Natural killer cell (primary cell): ENCODE results near the gene RNF130. TPM values are rescaled to one million over a fixed set of nuclear protein-coding genes. Genes with fewer than 3 reads are reported as not detected.
"Not testable (repeated sequence)": the region's sequence is repeated elsewhere in the genome, so short reads cannot be mapped to it uniquely, and the experiment has no call there.

Experiments
- ATAC-seq, 3 donors: fragments of 150-1000 bp in 2 of 3; fragments of 200-7000 bp in 1 of 3; cut with Tn5 transposase; 1 replicate in 1 of 3; 2 replicates in 2 of 3; pipeline ENCODE4 v1.10.0; 2021; ENCODE audit warnings: mild to moderate bottlenecking in 2 of 3, moderate library complexity in 2 of 3
- DNase-seq, 2 donors: peaks; one replicate each; pipeline versions ENCODE4 v3.0.0 to v3.0.0-alpha.2; 2013 to 2021; ENCODE audit warnings: mixed read lengths in 1 of 2
- H3K27ac ChIP-seq: one replicate; pipeline ENCODE4 v1.5.1; 2013; ENCODE audit warnings: mild to moderate bottlenecking, low read length
- H3K27me3 ChIP-seq: one replicate; pipeline ENCODE4 v1.6.1; 2013; ENCODE audit warnings: low read length; ENCODE audit not compliant: control insufficient read depth, insufficient read depth
- H3K36me3 ChIP-seq: one replicate; pipeline ENCODE4 v1.6.1; 2013; ENCODE audit warnings: low read length; ENCODE audit not compliant: control insufficient read depth, insufficient read depth
- H3K4me1 ChIP-seq: one replicate; pipeline ENCODE4 v1.6.1; 2013; ENCODE audit warnings: low read length; ENCODE audit not compliant: control insufficient read depth, insufficient read depth
- H3K4me3 ChIP-seq: one replicate; pipeline ENCODE4 v1.5.1; 2013; ENCODE audit warnings: low read length
- H3K9me3 ChIP-seq: one replicate; pipeline ENCODE4 v1.6.1; 2013; ENCODE audit warnings: low read length; ENCODE audit not compliant: control insufficient read depth, insufficient read depth
- H3K27ac Mint-ChIP-seq, 2 donors: one replicate each; pipeline ENCODE4 v1.8.0; 2022; ENCODE audit warnings: mild to moderate bottlenecking in 2 of 2, mixed read lengths in 2 of 2, moderate library complexity in 1 of 2
- H3K27me3 Mint-ChIP-seq, 2 donors: one replicate each; pipeline ENCODE4 v1.8.0; 2022; ENCODE audit warnings: low read depth in 2 of 2, mixed read lengths in 2 of 2
- H3K36me3 Mint-ChIP-seq: one replicate; pipeline ENCODE4 v1.8.0; 2022; ENCODE audit warnings: mixed read lengths
- H3K4me1 Mint-ChIP-seq, 2 donors: one replicate each; pipeline ENCODE4 v1.8.0; 2022; ENCODE audit warnings: mixed read lengths in 2 of 2
- H3K4me3 Mint-ChIP-seq: one replicate; pipeline ENCODE4 v1.8.0; 2022; ENCODE audit warnings: mild to moderate bottlenecking, moderate library complexity, mixed read lengths
- H3K9me3 Mint-ChIP-seq, 2 donors: one replicate each; pipeline ENCODE4 v1.8.0; 2022; ENCODE audit warnings: mixed read lengths in 2 of 2
- WGBS: methylation state at CpG from one replicate; pipeline ENCODE4 v1.1.7; 2013; ENCODE audit warnings: missing lambda C conversion rate; ENCODE audit not compliant: insufficient coverage; 5-methylcytosine and 5-hydroxymethylcytosine counted together
- intact Hi-C: fragments of 100-400 bp; cut with micrococcal nuclease; formaldehyde crosslinking; loops from one replicate; pipeline ENCODE4 v1.14.2; 2022
- total RNA-seq, 4 donors: library from RNA; stranded (reverse); fragments of 120-200 nt in 1 of 4; gene quantifications; one replicate each; pipeline versions ENCODE4 v1.2.3 to v1.2.4, GENCODE V29; 2013 to 2022
- TF ChIP-seq, protein P1 (sequence below): fragments of 200-600 bp; IDR thresholded peaks from one replicate; pipeline ENCODE4 v1.8.0; 2022; ENCODE audit warnings: antibody characterized with exemption

RNF130 gene
- total RNA-seq, 3 donors from 2014 or later (not counting 1 experiment from before 2014, with no cell fraction given): 24.4 to 35.0 (median 25.5) TPM

DNA sequence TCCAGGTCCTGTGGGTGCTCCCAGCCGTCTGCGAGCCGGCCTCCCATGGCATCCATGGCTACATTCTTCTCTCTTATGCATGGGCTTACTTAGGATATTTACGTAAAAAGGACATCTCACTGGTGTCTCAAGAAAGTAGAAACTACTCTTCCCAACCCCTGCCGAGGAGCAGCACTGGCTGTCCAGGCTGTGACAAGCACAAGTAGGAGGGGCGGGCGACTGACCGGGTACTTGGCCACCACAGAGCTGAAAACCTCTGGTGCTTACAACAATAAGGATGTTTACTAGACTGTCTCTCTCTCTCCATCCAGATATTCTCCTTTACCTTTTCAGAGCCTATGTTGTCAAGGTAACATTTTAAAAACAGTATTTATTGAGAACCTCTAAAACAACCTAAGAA is 107.5 kb downstream of the RNF130 start:
- no peaks in the 10 kb centered on the region for H3K4me1 Mint-ChIP-seq
- H3K4me3 Mint-ChIP-seq: no peak overlapping the region
- ATAC-seq (no peak), DNase-seq (no peak)
- Histone ChIP-seq H3K9me3 (no peaks in the 10 kb centered on the region), H3K4me3 (no peak overlapping the region), H3K36me3 (peaks cover 18% of the 10 kb centered on the region), H3K4me1 (no peaks in the 10 kb centered on the region), H3K27me3 (no peaks in the 10 kb centered on the region), H3K27ac (no peak overlapping the region)
- no peaks in the 10 kb centered on the region for H3K9me3 Mint-ChIP-seq
- H3K27me3 Mint-ChIP-seq: no peaks in the 10 kb centered on the region
- 99% methylated on average over 8 of the region's 8 CpGs for WGBS
- H3K36me3 Mint-ChIP-seq: peaks cover 18% of the 10 kb centered on the region
- TF ChIP-seq, protein P1, sequence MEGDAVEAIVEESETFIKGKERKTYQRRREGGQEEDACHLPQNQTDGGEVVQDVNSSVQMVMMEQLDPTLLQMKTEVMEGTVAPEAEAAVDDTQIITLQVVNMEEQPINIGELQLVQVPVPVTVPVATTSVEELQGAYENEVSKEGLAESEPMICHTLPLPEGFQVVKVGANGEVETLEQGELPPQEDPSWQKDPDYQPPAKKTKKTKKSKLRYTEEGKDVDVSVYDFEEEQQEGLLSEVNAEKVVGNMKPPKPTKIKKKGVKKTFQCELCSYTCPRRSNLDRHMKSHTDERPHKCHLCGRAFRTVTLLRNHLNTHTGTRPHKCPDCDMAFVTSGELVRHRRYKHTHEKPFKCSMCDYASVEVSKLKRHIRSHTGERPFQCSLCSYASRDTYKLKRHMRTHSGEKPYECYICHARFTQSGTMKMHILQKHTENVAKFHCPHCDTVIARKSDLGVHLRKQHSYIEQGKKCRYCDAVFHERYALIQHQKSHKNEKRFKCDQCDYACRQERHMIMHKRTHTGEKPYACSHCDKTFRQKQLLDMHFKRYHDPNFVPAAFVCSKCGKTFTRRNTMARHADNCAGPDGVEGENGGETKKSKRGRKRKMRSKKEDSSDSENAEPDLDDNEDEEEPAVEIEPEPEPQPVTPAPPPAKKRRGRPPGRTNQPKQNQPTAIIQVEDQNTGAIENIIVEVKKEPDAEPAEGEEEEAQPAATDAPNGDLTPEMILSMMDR: no peak
- H3K27ac Mint-ChIP-seq: no peak overlapping the region
- intact Hi-C loops: no loop called here

DNA sequence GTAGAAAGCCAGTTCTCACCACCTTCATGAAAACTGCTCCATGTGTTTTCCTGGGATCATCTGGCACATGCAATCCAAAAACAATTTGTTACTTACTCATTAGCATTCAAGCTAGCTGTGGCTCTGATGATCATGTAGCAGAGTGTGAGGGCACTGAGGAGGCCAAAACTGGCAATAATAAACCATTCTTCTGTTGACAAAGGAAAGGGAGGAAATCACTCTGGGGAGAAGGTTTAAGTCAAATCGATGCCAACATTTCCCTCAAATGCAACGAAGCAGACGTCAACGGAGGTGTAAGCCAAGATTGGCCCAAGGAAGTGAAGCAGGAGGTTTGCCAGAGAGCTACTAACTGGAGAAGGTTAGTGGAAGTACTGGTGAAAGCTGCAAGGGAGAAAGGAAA is 108.2 kb downstream of the RNF130 start:
- no peaks in the 10 kb centered on the region for H3K9me3 Mint-ChIP-seq
- Histone ChIP-seq H3K4me1 (no peaks in the 10 kb centered on the region), H3K27me3 (no peaks in the 10 kb centered on the region), H3K27ac (no peak overlapping the region), H3K36me3 (peaks cover 18% of the 10 kb centered on the region), H3K4me3 (no peak overlapping the region), H3K9me3 (no peaks in the 10 kb centered on the region)
- TF ChIP-seq, protein P1: no peak
- no peak overlapping the region for H3K4me3 Mint-ChIP-seq
- H3K27me3 Mint-ChIP-seq: no peaks in the 10 kb centered on the region
- intact Hi-C loops: no loop called here
- H3K4me1 Mint-ChIP-seq: no peaks in the 10 kb centered on the region
- ATAC-seq (no peak), DNase-seq (no peak)
- H3K36me3 Mint-ChIP-seq: peaks cover 18% of the 10 kb centered on the region
- WGBS: 97% methylated on average over 4 of the region's 4 CpGs
- H3K27ac Mint-ChIP-seq: no peak overlapping the region

DNA sequence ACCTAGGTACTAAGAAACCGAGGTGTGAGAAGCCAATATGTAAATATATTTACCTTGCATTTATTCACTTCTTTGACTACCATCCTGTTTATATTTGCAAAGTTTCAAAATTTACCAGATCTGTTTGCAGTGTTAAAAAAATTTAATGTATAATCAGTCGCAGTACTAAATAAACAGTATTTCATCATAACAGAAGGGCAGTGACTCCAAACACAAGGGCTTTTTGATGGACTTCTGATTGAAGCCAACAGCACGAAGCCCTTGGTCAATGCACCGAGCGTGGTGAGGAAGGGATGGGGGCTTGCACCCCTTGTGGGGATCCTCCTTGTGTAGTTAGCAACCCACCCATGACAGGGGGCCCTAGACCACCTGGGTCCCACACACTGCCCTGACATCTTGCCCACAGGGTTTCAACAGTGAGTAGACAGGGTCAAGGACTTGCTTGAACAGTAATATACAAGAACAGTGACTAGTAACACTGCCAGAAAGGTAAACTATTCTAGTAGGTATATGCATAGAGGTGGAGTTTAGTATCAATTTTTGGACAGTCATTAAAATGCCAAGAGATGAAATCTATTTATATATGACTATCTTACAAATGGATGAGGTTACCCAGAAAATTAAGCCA is 111.2 kb downstream of the RNF130 start:
- TF ChIP-seq, protein P1: no peak
- no peak for ATAC-seq
- Histone ChIP-seq H3K36me3 (peaks cover 10% of the 10 kb centered on the region), H3K27ac (no peak overlapping the region), H3K27me3 (no peaks in the 10 kb centered on the region), H3K9me3 (no peaks in the 10 kb centered on the region), H3K4me1 (no peaks in the 10 kb centered on the region), H3K4me3 (no peak overlapping the region)
- Mint-ChIP-seq H3K27ac (no peak overlapping the region), H3K36me3 (peaks cover 9% of the 10 kb centered on the region), H3K27me3 (no peaks in the 10 kb centered on the region), H3K4me1 (no peaks in the 10 kb centered on the region), H3K9me3 (no peaks in the 10 kb centered on the region), H3K4me3 (no peak overlapping the region)
- intact Hi-C loops: no loop called here
- DNase-seq: no peak
- WGBS: 96% methylated on average over 3 of the region's 5 CpGs

DNA sequence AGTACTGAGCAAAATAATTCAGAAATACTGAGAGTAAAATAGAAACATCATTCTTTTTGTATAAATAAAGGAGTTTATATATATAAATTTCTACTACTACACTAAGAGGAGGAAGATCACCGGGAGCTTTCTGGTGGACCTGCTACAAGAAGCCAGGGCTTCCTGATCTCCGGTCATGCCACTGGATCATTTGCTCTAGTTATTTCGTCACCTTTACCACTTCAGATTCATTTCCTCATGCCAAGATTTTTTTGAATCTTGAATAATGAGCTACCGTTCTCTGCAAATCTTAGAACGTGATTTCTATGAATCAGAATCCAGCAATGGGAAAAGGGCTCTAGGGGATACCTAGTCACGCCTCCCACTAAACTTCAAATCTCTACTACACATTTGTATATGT is 111.9 kb downstream of the RNF130 start:
- Histone ChIP-seq H3K27me3 (no peaks in the 10 kb centered on the region), H3K4me1 (no peaks in the 10 kb centered on the region), H3K9me3 (no peaks in the 10 kb centered on the region), H3K36me3 (peaks cover 8% of the 10 kb centered on the region), H3K27ac (no peak overlapping the region), H3K4me3 (no peak overlapping the region)
- ATAC-seq (no peak), DNase-seq (no peak)
- Mint-ChIP-seq H3K9me3 (no peaks in the 10 kb centered on the region), H3K27ac (no peak overlapping the region), H3K36me3 (peaks cover 9% of the 10 kb centered on the region), H3K4me1 (no peaks in the 10 kb centered on the region), H3K27me3 (no peaks in the 10 kb centered on the region), H3K4me3 (no peak overlapping the region)
- intact Hi-C loops: no loop called here
- TF ChIP-seq, protein P1: no peak
- 90% methylated on average over 6 of the region's 6 CpGs for WGBS

DNA sequence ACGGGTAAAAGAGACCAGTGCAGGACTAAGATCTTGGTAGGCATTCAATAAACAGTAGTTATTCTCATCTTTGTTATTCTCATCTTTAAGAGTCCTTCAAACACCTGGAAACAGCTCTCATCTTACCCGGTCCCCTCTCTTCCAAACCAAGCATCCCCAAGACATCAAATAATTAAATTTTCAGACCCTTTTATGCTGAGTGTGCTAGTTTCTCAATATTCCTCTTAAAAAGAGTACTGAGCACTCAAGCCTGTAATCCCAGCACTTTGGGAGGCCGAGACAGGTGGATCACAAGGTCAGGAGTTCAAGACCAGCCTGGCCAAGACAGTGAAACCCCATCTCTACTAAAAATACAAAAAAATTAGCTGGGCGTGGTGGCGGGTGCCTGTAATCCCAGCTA is 112.4 kb downstream of the RNF130 start:
- H3K27ac Mint-ChIP-seq, H3K27me3 ChIP-seq, ATAC-seq, H3K36me3 ChIP-seq, H3K9me3 ChIP-seq, H3K4me1 ChIP-seq, H3K27ac ChIP-seq, DNase-seq, intact Hi-C loops, H3K9me3 Mint-ChIP-seq, H3K4me3 Mint-ChIP-seq, H3K27me3 Mint-ChIP-seq, H3K4me3 ChIP-seq, H3K4me1 Mint-ChIP-seq: not testable (repeated sequence)
- 95% methylated on average over 4 of the region's 5 CpGs for WGBS
- H3K36me3 Mint-ChIP-seq: peaks cover 13% of the 10 kb centered on the region
